ENCODE results near the gene PROM2. TPM values are rescaled to one million over a fixed set of nuclear protein-coding genes. Genes with fewer than 3 reads are reported as not detected.

Gene PROM2
- total RNA-seq, 1 experiment from 2014 or later, result 3.1 TPM

DNA sequence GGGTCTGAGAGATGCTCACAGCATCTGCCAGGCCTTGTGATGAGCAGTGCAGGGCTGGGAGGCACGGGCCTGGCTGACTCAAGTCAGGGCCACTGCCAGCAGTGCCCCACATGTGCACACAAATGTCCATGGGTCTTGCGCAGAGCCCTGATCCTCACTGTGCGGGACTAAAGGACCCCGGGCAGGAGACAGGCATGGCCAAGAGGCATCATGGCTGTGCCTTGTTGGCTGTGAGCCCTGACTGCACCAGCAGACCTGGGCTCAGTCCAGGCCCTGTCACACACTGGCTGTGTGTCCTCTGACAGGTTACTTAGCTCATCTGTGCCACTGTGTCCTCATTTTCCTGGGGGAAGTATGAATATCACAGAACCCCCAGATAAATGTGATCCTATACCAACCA lies 26.9 kb downstream of the PROM2 start:
- H3T11ph ChIP-seq (ENCODE audit: low read length), result no peak overlapping the region
- H2BK15ac ChIP-seq (ENCODE audit: low read depth, low read length), result no peak overlapping the region
- no CpG with 5 or more reads among the region's 4 CpGs for WGBS (ENCODE audit: extremely low coverage, insufficient read length, low lambda C conversion rate)
- H3K27me3 ChIP-seq (ENCODE audit: insufficient read depth, low read length), result no peaks in the 10 kb centered on the region
- no peak overlapping the region for H3K27ac ChIP-seq (ENCODE audit: insufficient read length, low read depth, low read length)
- no peak overlapping the region for H3K18ac ChIP-seq (ENCODE audit: insufficient read length, low read depth, low read length)
- H3K56ac ChIP-seq (ENCODE audit: insufficient read length, low read depth, low read length), result no peak overlapping the region
- Mint-ChIP-seq H3K4me3 (no peak overlapping the region), H3K36me3 (ENCODE audit: insufficient read depth in 1 of 3, low read depth in 3 of 3) (no peaks in the 10 kb centered on the region), H3K9me3 (no peaks in the 10 kb centered on the region), H3K27ac (no peak overlapping the region), H3K4me1 (peaks cover 11 to 26% of the 10 kb centered on the region in 2 experiments), H3K27me3 (ENCODE audit: low read depth) (peaks cover 3% of the 10 kb centered on the region)
- no peak overlapping the region for H3K4ac ChIP-seq (ENCODE audit: low read depth, low read length)
- H3K9ac ChIP-seq (ENCODE audit: extremely low read depth, insufficient read length, low read length), result no peak overlapping the region
- H2BK20ac ChIP-seq (ENCODE audit: low read depth, low read length, poor library complexity, severe bottlenecking), result no peak overlapping the region
- H3K4me2 ChIP-seq (ENCODE audit: insufficient read depth, insufficient read length, low read length), result no peak overlapping the region
- H2AK5ac ChIP-seq (ENCODE audit: insufficient read length, low read length), result no peak overlapping the region
- no peak overlapping the region for H3K23ac ChIP-seq (ENCODE audit: insufficient read length, low read depth, low read length)
- no peaks in the 10 kb centered on the region for H3K9me3 ChIP-seq (ENCODE audit: control insufficient read depth, low read depth, low read length)
- H3K79me2 ChIP-seq (ENCODE audit: insufficient read depth, low read length), result no peaks in the 10 kb centered on the region
- H2BK12ac ChIP-seq (ENCODE audit: insufficient read length, low read depth, low read length), result no peak overlapping the region
- no peaks in the 10 kb centered on the region for H3K23me2 ChIP-seq (ENCODE audit: insufficient read length, low read depth, low read length, poor library complexity, severe bottlenecking)
- H4K20me1 ChIP-seq (ENCODE audit: control insufficient read depth, insufficient read depth, insufficient read length), result no peaks in the 10 kb centered on the region
- no peak overlapping the region for H4K91ac ChIP-seq (ENCODE audit: insufficient read length, low read depth, low read length)
- TF ChIP-seq, protein P1, sequence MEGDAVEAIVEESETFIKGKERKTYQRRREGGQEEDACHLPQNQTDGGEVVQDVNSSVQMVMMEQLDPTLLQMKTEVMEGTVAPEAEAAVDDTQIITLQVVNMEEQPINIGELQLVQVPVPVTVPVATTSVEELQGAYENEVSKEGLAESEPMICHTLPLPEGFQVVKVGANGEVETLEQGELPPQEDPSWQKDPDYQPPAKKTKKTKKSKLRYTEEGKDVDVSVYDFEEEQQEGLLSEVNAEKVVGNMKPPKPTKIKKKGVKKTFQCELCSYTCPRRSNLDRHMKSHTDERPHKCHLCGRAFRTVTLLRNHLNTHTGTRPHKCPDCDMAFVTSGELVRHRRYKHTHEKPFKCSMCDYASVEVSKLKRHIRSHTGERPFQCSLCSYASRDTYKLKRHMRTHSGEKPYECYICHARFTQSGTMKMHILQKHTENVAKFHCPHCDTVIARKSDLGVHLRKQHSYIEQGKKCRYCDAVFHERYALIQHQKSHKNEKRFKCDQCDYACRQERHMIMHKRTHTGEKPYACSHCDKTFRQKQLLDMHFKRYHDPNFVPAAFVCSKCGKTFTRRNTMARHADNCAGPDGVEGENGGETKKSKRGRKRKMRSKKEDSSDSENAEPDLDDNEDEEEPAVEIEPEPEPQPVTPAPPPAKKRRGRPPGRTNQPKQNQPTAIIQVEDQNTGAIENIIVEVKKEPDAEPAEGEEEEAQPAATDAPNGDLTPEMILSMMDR (conservative IDR thresholded peaks at IDR 0.05), result no peak
- H2BK5ac ChIP-seq (ENCODE audit: insufficient read length, low read length), result no peak overlapping the region
- H3K79me1 ChIP-seq (ENCODE audit: insufficient read depth, low read depth, low read length, poor library complexity, severe bottlenecking), result no peaks in the 10 kb centered on the region
- DNase-seq, result no peak
- H2AFZ ChIP-seq (ENCODE audit: low read length), result no peak overlapping the region
- no peak overlapping the region for H4K5ac ChIP-seq (ENCODE audit: insufficient read length, low read depth, low read length)
- H2BK120ac ChIP-seq (ENCODE audit: low read depth, low read length, poor library complexity, severe bottlenecking), result no peak overlapping the region
- no peak overlapping the region for H4K8ac ChIP-seq (replicated peaks; ENCODE audit: insufficient read length, low read depth, low read length)
- no peak overlapping the region for H3K14ac ChIP-seq (ENCODE audit: insufficient read depth, low read length)
- no peaks in the 10 kb centered on the region for H3K4me1 ChIP-seq (ENCODE audit: insufficient read depth, low read length)
